HG03025 (cell line): ENCODE data around the gene TANGO6.

Experiments used
- ATAC-seq: cut with Tn5 transposase; IDR thresholded peaks from one replicate; pipeline ENCODE4 v1.9.1; 2021; ENCODE audit warnings: mild to moderate bottlenecking, moderate library complexity; ENCODE audit not compliant: unreplicated experiment, low FRiP score

The TANGO6 gene

GRCh38 chr16:69131167-69131838 is 288.0 kb downstream of the TANGO6 start:
- ATAC-seq = no peak

GRCh38 chr16:69131839-69132423 is 288.6 kb downstream of the TANGO6 start:
- ATAC-seq = no peak

DNA sequence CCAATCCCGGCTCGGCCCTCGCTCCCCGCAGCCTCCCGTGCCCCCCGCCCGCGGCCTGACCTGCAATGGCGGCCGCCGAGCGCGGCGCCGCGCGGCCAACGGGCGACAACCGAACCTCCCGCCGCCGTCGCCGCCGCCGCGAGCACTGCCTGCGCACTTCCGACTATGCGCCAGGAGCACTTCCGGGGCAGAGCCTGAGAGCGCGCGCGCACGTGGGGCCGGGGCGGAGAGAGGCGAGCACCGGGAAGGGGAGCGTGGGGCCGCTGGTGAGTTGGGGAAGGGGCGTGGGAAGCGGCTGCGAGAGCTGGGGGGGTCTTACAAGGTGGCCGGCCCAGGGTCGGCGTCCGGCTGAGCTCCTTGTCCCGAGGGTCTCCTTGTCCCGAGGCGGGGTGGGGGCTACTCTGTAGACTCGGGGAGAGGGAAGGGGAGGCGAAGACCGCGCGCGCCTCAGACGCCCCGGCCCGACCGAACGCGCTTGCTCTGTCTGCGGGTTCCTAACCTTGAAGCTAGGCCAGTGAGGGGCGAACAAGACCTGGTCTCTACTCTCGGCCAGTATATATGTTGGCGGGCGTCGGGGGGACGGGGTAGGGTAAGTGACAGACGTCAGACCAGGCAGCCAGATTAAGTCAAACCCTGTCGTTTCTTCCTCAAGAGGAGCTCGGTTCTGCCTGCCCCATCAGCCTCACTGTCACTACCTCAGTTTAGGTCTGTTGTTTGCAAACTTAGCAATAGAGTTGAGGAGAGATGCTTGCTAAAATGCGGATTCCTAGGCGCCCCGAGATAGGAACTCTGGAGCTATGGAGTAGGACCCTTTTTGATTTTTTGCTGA is 289.3 kb downstream of the TANGO6 start, which contains the start of the genes CHTF8 and UTP4:
CHTF8 (minus strand) TSS at position 165 of the 829 bp plus-strand sequence. CDS start 11,130 bp downstream, outside the sequence.
UTP4 (plus strand) TSS at position 226 of the 829 bp plus-strand sequence. CDS start 811 bp downstream, outside the sequence.
- ATAC-seq = peak; percentile 86

GRCh38 chr16:69133373-69133954 is 290.1 kb downstream of the TANGO6 start:
- ATAC-seq = no peak
